ENCODE data around the gene MITD1. TPM values are rescaled to one million over a fixed set of nuclear protein-coding genes. Genes with fewer than 3 reads are reported as not detected.

The MITD1 gene
- total RNA-seq, 4 donors from 2014 or later, result 20.0 to 59.5 (median 27.9) TPM

DNA sequence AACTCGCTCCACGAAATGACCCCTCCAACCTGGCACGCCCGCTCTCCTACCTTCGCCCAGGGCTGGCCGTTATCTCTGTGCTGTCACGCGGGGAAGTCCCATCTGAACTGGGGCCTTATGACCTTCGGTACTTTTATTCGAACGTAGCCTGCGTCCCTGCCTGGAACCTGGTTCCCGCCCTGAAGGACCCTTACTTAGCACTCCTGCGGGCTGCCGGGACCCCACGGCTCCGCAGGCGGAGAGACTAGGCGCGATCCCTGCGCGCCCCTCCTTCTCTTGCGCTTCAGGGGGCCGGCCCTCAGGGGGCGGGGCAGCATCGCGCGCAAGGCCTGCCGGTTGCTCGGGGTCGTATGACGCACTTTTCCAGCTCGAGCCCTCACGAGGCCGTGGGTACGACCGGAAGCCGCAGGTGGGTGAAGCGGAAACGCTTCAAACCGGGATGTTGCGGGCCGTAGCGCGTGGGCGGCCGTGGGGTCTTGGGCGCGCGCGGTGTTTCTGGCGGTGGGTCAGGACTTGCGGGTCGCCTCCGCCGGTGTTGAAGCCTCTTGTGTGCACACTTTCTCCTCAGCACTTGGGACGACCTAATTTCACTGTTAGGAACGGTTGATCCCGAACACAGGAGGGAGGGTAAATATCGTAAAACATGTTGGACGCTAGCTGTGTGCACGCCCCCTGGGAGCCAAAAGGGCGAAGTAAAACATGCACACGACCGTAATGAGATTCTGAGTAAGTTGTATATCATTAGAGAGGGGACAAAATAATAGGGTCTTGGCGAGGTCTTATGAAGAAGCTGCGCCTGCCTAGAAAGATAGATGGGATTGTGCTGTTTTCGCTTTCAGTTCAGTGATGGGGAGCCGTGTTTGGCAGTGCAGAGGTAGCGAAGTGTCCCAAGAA, 26.0 kb downstream of the MITD1 start, which contains the start of the genes LIPT1 and TSGA10:
LIPT1 (plus strand) TSS at position 325 of the 894 bp plus-strand sequence. CDS start 6,991 bp downstream, outside the sequence.
TSGA10 (minus strand) TSS at position 300 of the 894 bp plus-strand sequence. CDS start 45,503 bp downstream, outside the sequence.
- no peaks in the 10 kb centered on the region for H3K27me3 ChIP-seq
- peaks cover 20% of the 10 kb centered on the region for H3K4me1 ChIP-seq
- H3K27ac ChIP-seq, result peak within 1 kb of the TSS; percentile 90
- H3K4me3 ChIP-seq, result peak within 1 kb of the TSS; percentile 85
- H3K9me3 ChIP-seq, result no peaks in the 10 kb centered on the region
- peaks cover 11% of the 10 kb centered on the region for H3K36me3 ChIP-seq
- peak; percentile 95 for DNase-seq (ENCODE audit: low spot score in 2 of 2)
- TF ChIP-seq POLR2AphosphoS5 (IDR thresholded peaks at IDR 0.05) (peak in 2 of 3 donors; percentile 75 to 89), POLR2A (IDR thresholded peaks at IDR 0.05) (peak in 1 of 2 donors; percentile 67)
- TF ChIP-seq, protein P1, sequence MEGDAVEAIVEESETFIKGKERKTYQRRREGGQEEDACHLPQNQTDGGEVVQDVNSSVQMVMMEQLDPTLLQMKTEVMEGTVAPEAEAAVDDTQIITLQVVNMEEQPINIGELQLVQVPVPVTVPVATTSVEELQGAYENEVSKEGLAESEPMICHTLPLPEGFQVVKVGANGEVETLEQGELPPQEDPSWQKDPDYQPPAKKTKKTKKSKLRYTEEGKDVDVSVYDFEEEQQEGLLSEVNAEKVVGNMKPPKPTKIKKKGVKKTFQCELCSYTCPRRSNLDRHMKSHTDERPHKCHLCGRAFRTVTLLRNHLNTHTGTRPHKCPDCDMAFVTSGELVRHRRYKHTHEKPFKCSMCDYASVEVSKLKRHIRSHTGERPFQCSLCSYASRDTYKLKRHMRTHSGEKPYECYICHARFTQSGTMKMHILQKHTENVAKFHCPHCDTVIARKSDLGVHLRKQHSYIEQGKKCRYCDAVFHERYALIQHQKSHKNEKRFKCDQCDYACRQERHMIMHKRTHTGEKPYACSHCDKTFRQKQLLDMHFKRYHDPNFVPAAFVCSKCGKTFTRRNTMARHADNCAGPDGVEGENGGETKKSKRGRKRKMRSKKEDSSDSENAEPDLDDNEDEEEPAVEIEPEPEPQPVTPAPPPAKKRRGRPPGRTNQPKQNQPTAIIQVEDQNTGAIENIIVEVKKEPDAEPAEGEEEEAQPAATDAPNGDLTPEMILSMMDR (IDR thresholded peaks at IDR 0.05), result no peak
- WGBS, result under 1% methylated on average over 48 of the region's 70 CpGs

DNA sequence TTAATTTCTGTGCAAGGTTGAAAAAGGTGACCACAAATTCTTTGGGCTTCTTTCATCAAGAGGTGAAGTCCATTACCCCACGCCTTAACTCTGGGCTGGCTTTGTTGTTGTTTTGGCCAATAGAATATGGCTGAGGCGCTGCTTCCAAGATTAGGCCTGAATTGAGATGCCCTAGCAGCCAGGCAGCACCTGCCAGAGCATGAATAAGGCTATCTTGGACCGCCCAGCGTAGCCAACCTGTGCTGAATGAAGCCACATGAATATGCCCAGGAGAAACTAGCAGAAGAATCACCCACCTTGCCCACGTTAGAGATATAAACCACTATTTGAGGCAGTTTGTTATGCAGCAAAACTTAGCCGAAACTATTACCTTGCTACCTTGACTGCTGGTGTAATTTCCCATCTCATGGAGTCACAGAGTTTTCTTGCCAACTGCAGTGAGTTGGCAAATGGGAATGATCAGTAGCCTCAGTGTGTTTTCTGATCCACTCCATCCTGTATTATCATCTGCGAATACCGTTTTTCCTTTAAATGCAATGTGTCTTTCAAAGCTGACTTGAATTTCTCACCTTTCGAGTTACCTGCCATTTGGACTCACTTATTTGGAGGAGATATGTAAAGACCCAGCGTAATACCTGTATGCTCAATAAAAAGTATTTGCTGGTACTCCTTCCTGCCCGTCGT, 26.8 kb downstream of the MITD1 start:
- 40% methylated on average over 12 of the region's 12 CpGs for WGBS
- no peak for DNase-seq (ENCODE audit: low spot score in 2 of 2)
- Histone ChIP-seq H3K4me3 (peak overlapping the region; percentile 85), H3K9me3 (no peaks in the 10 kb centered on the region), H3K4me1 (peaks cover 20% of the 10 kb centered on the region), H3K36me3 (peaks cover 4% of the 10 kb centered on the region), H3K27ac (peak overlapping the region; percentile 90), H3K27me3 (no peaks in the 10 kb centered on the region)
- TF ChIP-seq EP300 (IDR thresholded peaks at IDR 0.05), result no peak
- no peak for TF ChIP-seq POLR2A (IDR thresholded peaks at IDR 0.05)
- TF ChIP-seq, protein P1 (IDR thresholded peaks at IDR 0.05), result no peak
- TF ChIP-seq POLR2AphosphoS5 (IDR thresholded peaks at IDR 0.05), result no peak

GRCh38 chr2:99152199-99152895, 28.5 kb downstream of the MITD1 start:
- Histone ChIP-seq H3K27ac (no peak overlapping the region), H3K4me3 (no peak overlapping the region)

GRCh38 chr2:99150706-99151105, 30.2 kb downstream of the MITD1 start:
- DNase-seq (ENCODE audit: low spot score in 2 of 2), result no peak

More at GRCh38 chr2:99152199-99152895, 28.5 kb downstream of the MITD1 start:
- Histone ChIP-seq H3K4me1 (peaks cover 20% of the 10 kb centered on the region), H3K27me3 (no peaks in the 10 kb centered on the region), H3K36me3 (no peaks in the 10 kb centered on the region), H3K9me3 (no peaks in the 10 kb centered on the region)
- DNase-seq (ENCODE audit: low spot score in 2 of 2), result no peak
- 81% methylated on average over 7 of the region's 7 CpGs for WGBS
- TF ChIP-seq, protein P1 (IDR thresholded peaks at IDR 0.05), result no peak
- TF ChIP-seq POLR2AphosphoS5 (IDR thresholded peaks at IDR 0.05) (no peak), POLR2A (IDR thresholded peaks at IDR 0.05) (no peak), EP300 (IDR thresholded peaks at IDR 0.05) (no peak)

More at GRCh38 chr2:99150706-99151105, 30.2 kb downstream of the MITD1 start:
- no peak overlapping the region for H3K27ac ChIP-seq
- peaks cover 15% of the 10 kb centered on the region for H3K4me1 ChIP-seq
- no peaks in the 10 kb centered on the region for H3K36me3 ChIP-seq
- WGBS, result 92% methylated on average over 1 of the region's 1 CpG
- H3K4me3 ChIP-seq, result no peak overlapping the region
- TF ChIP-seq POLR2AphosphoS5 (IDR thresholded peaks at IDR 0.05), result no peak
- TF ChIP-seq POLR2A (IDR thresholded peaks at IDR 0.05), result no peak
- TF ChIP-seq, protein P1 (IDR thresholded peaks at IDR 0.05), result no peak
- no peak for TF ChIP-seq EP300 (IDR thresholded peaks at IDR 0.05)
- no peaks in the 10 kb centered on the region for H3K27me3 ChIP-seq
- H3K9me3 ChIP-seq, result no peaks in the 10 kb centered on the region
